H1 (cell line): Measurements from ENCODE around the gene ELMO3. TPM values are rescaled to one million over a fixed set of nuclear protein-coding genes. Genes with fewer than 3 reads are reported as not detected.

Source experiments
- CTCF ChIA-PET: fragments of 300-600 bp; sonication (Branson Sonifier 250); formaldehyde crosslinking; loops from one replicate; lab custom pipeline; 2021; ENCODE audit not compliant: partially characterized antibody; lab: Charles Lee
- POLR2A ChIA-PET: fragments of 300-600 bp; sonication (Branson Sonifier 250); formaldehyde crosslinking; loops from one replicate; lab custom pipeline; 2021; ENCODE audit warnings: inconsistent platforms; ENCODE audit not compliant: partially characterized antibody; lab: Charles Lee
- DNase-seq, 2 experiments: peaks; one replicate each; pipeline versions ENCODE4 v3.0.0 to v3.0.0-alpha.2; 2010 to 2022; ENCODE audit warnings: low spot score in 2 of 2, low read depth in 1 of 2, mixed read lengths in 1 of 2
- FAIRE-seq: peaks from 2 replicates; lab custom pipeline; 2011; peaks lifted over from hg19 to GRCh38; lab: Jason Lieb, UNC
- H2AFZ ChIP-seq: 2 replicates; pipeline ENCODE4 v1.8.1; 2012; ENCODE audit warnings: low read length, inconsistent platforms
- H2AK5ac ChIP-seq: 2 replicates; pipeline ENCODE4 v1.6.1; 2013; ENCODE audit warnings: low read depth, low read length
- H2BK120ac ChIP-seq: replicated peaks from 2 replicates; pipeline ENCODE3; 2013; ENCODE audit warnings: low read depth, low read length, inconsistent platforms
- H2BK12ac ChIP-seq: 2 replicates; pipeline ENCODE4 v1.6.1; 2013; ENCODE audit warnings: low read depth, low read length
- H2BK15ac ChIP-seq: 2 replicates; pipeline ENCODE4 v1.6.1; 2013; ENCODE audit warnings: low read length
- H2BK20ac ChIP-seq: 2 replicates; pipeline ENCODE4 v1.6.1; 2013; ENCODE audit warnings: low read length
- H2BK5ac ChIP-seq: 2 replicates; pipeline ENCODE4 v1.6.1; 2013; ENCODE audit warnings: low read depth, low read length
- H3K14ac ChIP-seq: 2 replicates; pipeline ENCODE4 v1.6.1; 2013; ENCODE audit warnings: inconsistent platforms; ENCODE audit not compliant: insufficient read length
- H3K18ac ChIP-seq: 2 replicates; pipeline ENCODE4 v1.6.1; 2013; ENCODE audit warnings: low read length; ENCODE audit errors: extremely low read depth
- H3K23ac ChIP-seq: 2 replicates; pipeline ENCODE4 v1.6.1; 2013; ENCODE audit warnings: inconsistent platforms; ENCODE audit not compliant: insufficient read length
- H3K23me2 ChIP-seq: 2 replicates; pipeline ENCODE4 v1.6.1; 2013; ENCODE audit warnings: low read depth, low read length
- H3K27ac ChIP-seq: 2 replicates; pipeline ENCODE4 v1.6.1; 2011; ENCODE audit warnings: low read depth, low read length, inconsistent platforms
- H3K27me3 ChIP-seq, 4 experiments: replicated peaks in 1 of 4; 1 replicate in 1 of 4; 2 replicates in 3 of 4; pipeline versions ENCODE4 v1.6.1 to v1.8.1; 2011 to 2013; ENCODE audit warnings: low read length in 3 of 4, mild to moderate bottlenecking in 3 of 4, inconsistent platforms in 2 of 4, mixed read lengths in 2 of 4, moderate library complexity in 1 of 4; ENCODE audit not compliant: control insufficient read depth in 3 of 4, insufficient read depth in 3 of 4; ENCODE audit errors: extremely low read depth in 1 of 4
- H3K36me3 ChIP-seq, 4 experiments: 2 replicates each; pipeline versions ENCODE4 v1.6.1 to v1.8.1; 2011 to 2013; ENCODE audit warnings: mild to moderate bottlenecking in 4 of 4, low read length in 3 of 4, moderate library complexity in 2 of 4, control low read depth in 1 of 4, inconsistent platforms in 1 of 4; ENCODE audit not compliant: insufficient read depth in 4 of 4, control insufficient read depth in 2 of 4
- H3K4ac ChIP-seq: replicated peaks from 2 replicates; pipeline ENCODE3; 2013; ENCODE audit warnings: low read length, low read depth, mixed read lengths, inconsistent platforms; ENCODE audit not compliant: insufficient read length
- H3K4me1 ChIP-seq, 4 experiments: replicated peaks in 1 of 4; 1 replicate in 1 of 4; 2 replicates in 3 of 4; pipeline versions ENCODE4 v1.6.1 to v1.8.1; 2011 to 2013; ENCODE audit warnings: low read length in 3 of 4, inconsistent platforms in 2 of 4, mixed read lengths in 1 of 4; ENCODE audit not compliant: insufficient read depth in 4 of 4, control insufficient read depth in 3 of 4
- H3K4me2 ChIP-seq, 2 experiments: 2 replicates each; pipeline versions ENCODE4 v1.6.1 to v1.8.1; 2011 to 2013; ENCODE audit warnings: low read depth in 2 of 2, low read length in 2 of 2, control low read depth in 1 of 2, inconsistent platforms in 1 of 2, mild to moderate bottlenecking in 1 of 2; ENCODE audit not compliant: insufficient read depth in 1 of 2
- H3K4me3 ChIP-seq, 4 experiments: fragments of 200-600, 300-600 bp in 1 of 4; sonication (generic), shearing (Covaris generic), sonication (Bioruptor Twin) in 1 of 4; 2 replicates each; pipeline versions ENCODE4 v1.5.1 to v1.8.1; 2011 to 2016; ENCODE audit warnings: low read length in 4 of 4, low read depth in 3 of 4, control low read depth in 2 of 4, inconsistent platforms in 2 of 4, mild to moderate bottlenecking in 2 of 4, mixed read lengths in 1 of 4, moderate library complexity in 1 of 4; ENCODE audit not compliant: insufficient read depth in 2 of 4; ENCODE audit errors: extremely low read depth in 1 of 4
- H3K56ac ChIP-seq: replicated peaks from 2 replicates; pipeline ENCODE3; 2013; ENCODE audit warnings: low read depth, mild to moderate bottlenecking, mixed read lengths, low read length, inconsistent platforms; ENCODE audit not compliant: insufficient read length
- H3K79me1 ChIP-seq: 2 replicates; pipeline ENCODE4 v1.6.1; 2013; ENCODE audit warnings: low read depth, low read length, control low read depth
- H3K79me2 ChIP-seq, 2 experiments: 2 replicates each; pipeline versions ENCODE4 v1.6.1 to v1.8.1; 2012 to 2013; ENCODE audit warnings: low read length in 2 of 2, mild to moderate bottlenecking in 2 of 2, inconsistent platforms in 1 of 2; ENCODE audit not compliant: insufficient read depth in 2 of 2, control insufficient read depth in 1 of 2
- H3K9ac ChIP-seq, 4 experiments: replicated peaks in 1 of 4; 1 replicate in 1 of 4; 2 replicates in 3 of 4; pipeline versions ENCODE4 v1.6.1 to v1.8.1; 2011 to 2013; ENCODE audit warnings: low read depth in 3 of 4, low read length in 3 of 4, control low read depth in 2 of 4, mild to moderate bottlenecking in 2 of 4, moderate library complexity in 2 of 4, inconsistent platforms in 1 of 4; ENCODE audit errors: extremely low read depth in 1 of 4
- H3K9me3 ChIP-seq, 2 experiments: 2 replicates each; pipeline versions ENCODE4 v1.6.1 to v1.8.1; 2012 to 2013; ENCODE audit warnings: mild to moderate bottlenecking in 2 of 2, moderate library complexity in 2 of 2, control low read depth in 1 of 2, inconsistent platforms in 1 of 2, low read depth in 1 of 2, low read length in 1 of 2, mixed read lengths in 1 of 2; ENCODE audit not compliant: insufficient read depth in 2 of 2
- H4K20me1 ChIP-seq, 2 experiments: replicated peaks in 1 of 2; 2 replicates each; pipeline versions ENCODE3 to v1.8.1; 2011 to 2013; ENCODE audit warnings: inconsistent platforms in 2 of 2, low read length in 2 of 2, mild to moderate bottlenecking in 1 of 2; ENCODE audit not compliant: insufficient read depth in 2 of 2, control insufficient read depth in 1 of 2
- H4K5ac ChIP-seq: 2 replicates; pipeline ENCODE4 v1.6.1; 2013; ENCODE audit warnings: low read length, low read depth, mixed read lengths, inconsistent platforms; ENCODE audit not compliant: insufficient read length
- H4K8ac ChIP-seq: 2 replicates; pipeline ENCODE4 v1.8.0; 2013; ENCODE audit warnings: mild to moderate bottlenecking, moderate library complexity, low read length, inconsistent platforms; ENCODE audit not compliant: insufficient read depth; ENCODE audit errors: extremely low read depth
- H4K91ac ChIP-seq: replicated peaks from 2 replicates; pipeline ENCODE3; 2013; ENCODE audit warnings: low read length, mixed read lengths, inconsistent platforms; ENCODE audit not compliant: insufficient read length
- EGR1 ChIP-seq: IDR thresholded peaks from 2 replicates; pipeline ENCODE4 v1.6.1; 2011; ENCODE audit warnings: low read depth, low read length, borderline replicate concordance
- EP300 ChIP-seq, 2 experiments: IDR thresholded peaks; 1 replicate in 1 of 2; 2 replicates in 1 of 2; pipeline ENCODE4 v1.6.1; 2011 to 2012; ENCODE audit warnings: low read depth in 2 of 2, low read length in 2 of 2, mild to moderate bottlenecking in 2 of 2, borderline replicate concordance in 1 of 2, inconsistent platforms in 1 of 2, moderate library complexity in 1 of 2
- MAFK ChIP-seq: IDR thresholded peaks from 2 replicates; pipeline ENCODE4 v1.6.1; 2012; ENCODE audit warnings: low read depth, mild to moderate bottlenecking, improper control_type of control experiment, low read length
- POLR2AphosphoS5 ChIP-seq: IDR thresholded peaks from 2 replicates; pipeline ENCODE4 v1.6.1; 2011; ENCODE audit warnings: low read depth, low read length
- RAD21 ChIP-seq, 2 experiments: IDR thresholded peaks in 1 of 2; conservative IDR thresholded peaks in 1 of 2; 2 replicates each; pipeline ENCODE4 v1.6.1; 2011; ENCODE audit warnings: low read depth in 2 of 2, low read length in 2 of 2, improper control_type of control experiment in 1 of 2, inconsistent platforms in 1 of 2, mild to moderate bottlenecking in 1 of 2, moderate library complexity in 1 of 2
- RXRA ChIP-seq: IDR thresholded peaks from 2 replicates; pipeline ENCODE4 v1.6.1; 2011; ENCODE audit warnings: low read depth, mild to moderate bottlenecking, low read length, moderate library complexity; ENCODE audit not compliant: insufficient read depth
- SAP30 ChIP-seq: fragments of 300-600 bp; sonication (generic); IDR thresholded peaks from 2 replicates; pipeline ENCODE4 v1.7.1; 2012; ENCODE audit warnings: low read length, moderate library complexity, mild to moderate bottlenecking, inconsistent platforms; ENCODE audit not compliant: insufficient read depth, insufficient replicate concordance
- SP4 ChIP-seq: IDR thresholded peaks from 2 replicates; pipeline ENCODE4 v1.6.1; 2012; ENCODE audit warnings: low read length, inconsistent platforms
- SRF ChIP-seq: IDR thresholded peaks from 2 replicates; pipeline ENCODE4 v1.6.1; 2011; ENCODE audit warnings: mild to moderate bottlenecking, low read depth, low read length, moderate library complexity
- USF2 ChIP-seq: IDR thresholded peaks from 2 replicates; pipeline ENCODE4 v1.6.1; 2011; ENCODE audit warnings: low read length, improper control_type of control experiment
- WGBS, 2 experiments: shearing (Covaris generic) in 1 of 2; methylation state at CpG; one replicate each; pipeline versions ENCODE4 v1.1.6 to v1.1.7; 2013 to 2015; ENCODE audit warnings: low lambda C conversion rate in 2 of 2, mixed read lengths in 2 of 2, inconsistent platforms in 1 of 2, low coverage in 1 of 2, missing lambda C conversion rate in 1 of 2; ENCODE audit not compliant: insufficient replicate concordance in 2 of 2, insufficient coverage in 1 of 2, insufficient read length in 1 of 2; ENCODE audit errors: extremely low coverage in 1 of 2, missing lambda C conversion rate in 1 of 2; 5-methylcytosine and 5-hydroxymethylcytosine counted together
- polyA plus RNA-seq, 7 experiments: library from polyadenylated mRNA; depleted of rRNA in 3 of 7; stranded (reverse) in 5 of 7; unstranded in 2 of 7; fragments of >200 nt in 5 of 7; fragments of 200-250 nt in 2 of 7; gene quantifications; 1 replicate in 5 of 7; 2 replicates in 1 of 7; 4 replicates in 1 of 7; pipeline versions ENCODE4 v1.2.1 to v1.2.3, GENCODE V29; 2011 to 2013; ENCODE audit warnings: missing spikeins in 2 of 7, mixed read lengths in 2 of 7
- total RNA-seq: library from RNA; stranded (reverse); fragmentation: NEBNext Ultra II Directional; extraction: Animal tissue kit (Norgen Biotek cat#: 25700); gene quantifications from 2 replicates; pipeline ENCODE4 v1.2.1, GENCODE V29; 2021
- TF ChIP-seq, protein P1 (sequence below): IDR thresholded peaks from 2 replicates; pipeline ENCODE4 v1.6.1; 2011; ENCODE audit warnings: low read depth, mild to moderate bottlenecking, low read length; ENCODE audit not compliant: insufficient read depth

Gene ELMO3
- total and polyA plus RNA-seq, 2 of the 8 experiments (the other 6 are each of a cell fraction or from before 2014, with no cell fraction given), result 9.6 to 10.9 TPM

DNA sequence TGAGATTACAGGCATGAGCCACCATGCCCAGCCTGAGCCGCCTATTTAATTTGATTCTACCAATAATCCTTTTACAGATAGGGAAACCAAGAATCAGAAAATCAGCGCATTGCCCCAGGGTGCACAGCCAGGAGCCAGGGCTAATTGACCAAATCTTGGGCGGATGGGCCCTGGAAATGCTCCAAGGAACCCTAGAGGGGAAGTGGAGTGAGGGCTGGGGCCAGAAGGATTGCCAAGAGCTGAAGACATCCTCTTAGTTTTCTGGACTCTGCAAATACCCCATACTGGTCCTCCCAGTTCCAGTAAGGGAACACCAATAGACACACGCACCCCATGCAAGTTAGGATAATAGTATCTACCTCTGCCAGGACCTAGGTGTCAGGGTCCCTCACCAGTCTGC, 44.5 kb downstream of the ELMO3 start:
- Histone ChIP-seq H3K27me3 (peaks cover 0 to 5% (median 3%) of the 10 kb centered on the region in 4 experiments; a peak in 3 of 7 replicates), H3K27ac (no peak overlapping the region), H3K79me1 (peaks cover 18% of the 10 kb centered on the region), H3K23me2 (peaks cover 3% of the 10 kb centered on the region; the same call in 1 of the 2 replicates), H2AK5ac (no peak overlapping the region), H3K18ac (no peak overlapping the region), H2BK15ac (no peak overlapping the region), H3K4me2 (no peak overlapping the region), H3K23ac (no peak overlapping the region), H3K14ac (no peak overlapping the region), H3K9me3 (no peaks in the 10 kb centered on the region), H2AFZ (no peak overlapping the region), H4K5ac (no peak overlapping the region), H3K56ac (no peak overlapping the region), H3K4me3 (no peak overlapping the region), H4K8ac (no peak overlapping the region), H4K20me1 (peaks cover 0 to 1% of the 10 kb centered on the region in 2 experiments), H3K79me2 (peaks cover 0 to 21% of the 10 kb centered on the region in 2 experiments; a peak in 2 of 4 replicates), H2BK12ac (no peak overlapping the region), H2BK5ac (no peak overlapping the region), H2BK120ac (no peak overlapping the region), H3K9ac (no peak overlapping the region), H3K4ac (no peak overlapping the region), H3K4me1 (peaks cover 16 to 29% (median 17%) of the 10 kb centered on the region in 4 experiments), H4K91ac (no peak overlapping the region), H2BK20ac (no peak overlapping the region), H3K36me3 (peaks cover 0 to 2% (median 0%) of the 10 kb centered on the region in 4 experiments; a peak in 2 of 8 replicates)
- WGBS, 2 experiments, result 89% methylated on average over 4 of the region's 4 CpGs; no CpG with 5 or more reads in 1 of the 2 experiments
- no peak for DNase-seq
- ChIA-PET CTCF (interaction anchor here (0.6 to 1.9 kb wide), 7 partner anchors 16 to 156 kb away, joined by 3 to 9 read pairs (median 4); no protein-coding TSS in a partner anchor), POLR2A (interaction anchor here (2.2 to 6.8 kb wide), 2 partner anchors 9 to 16 kb away, joined by 11 to 111 read pairs; partner anchors contain the start of gene TMEM208)
- FAIRE-seq, result no peak
- TF ChIP-seq, protein P1, sequence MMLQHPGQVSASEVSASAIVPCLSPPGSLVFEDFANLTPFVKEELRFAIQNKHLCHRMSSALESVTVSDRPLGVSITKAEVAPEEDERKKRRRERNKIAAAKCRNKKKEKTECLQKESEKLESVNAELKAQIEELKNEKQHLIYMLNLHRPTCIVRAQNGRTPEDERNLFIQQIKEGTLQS, result no peak
- TF ChIP-seq SP4 (no peak), EP300 (IDR thresholded peaks at IDR 0.05; ENCODE audit: borderline replicate concordance in 1 of 2, low read depth in 2 of 2, low read length in 2 of 2) (no peak), USF2 (no peak), RAD21 (IDR thresholded peaks at IDR 0.05 in 1 of 2, conservative IDR thresholded peaks at IDR 0.05 in 1 of 2; ENCODE audit: low read depth in 2 of 2, low read length in 2 of 2) (no peak), EGR1 (no peak), SRF (no peak), SAP30 (no peak), RXRA (no peak), POLR2AphosphoS5 (no peak), MAFK (no peak)
